ENCODE results near the gene TAX1BP1. TPM values are rescaled to one million over a fixed set of nuclear protein-coding genes. Genes with fewer than 3 reads are reported as not detected.

Gene TAX1BP1
- total RNA-seq, 1 donor: 112 TPM

GRCh38 chr7:27784399-27785053 is 44.6 kb downstream of the TAX1BP1 start:
- no peak overlapping the region for H2AFZ ChIP-seq (ENCODE audit: low read length)
- H4K20me1 ChIP-seq (ENCODE audit: insufficient read depth, low read length): peaks cover 5% of the 10 kb centered on the region
- TF ChIP-seq CTCF (IDR thresholded peaks at IDR 0.05; ENCODE audit: extremely low read depth, low read depth, low read length): peak; percentile 68
- H3K4me2 ChIP-seq (ENCODE audit: insufficient read depth, low read length): peak overlapping the region; percentile 26
- no peaks in the 10 kb centered on the region for H3K9me3 ChIP-seq (ENCODE audit: low read depth, low read length)
- H3K36me3 ChIP-seq (ENCODE audit: insufficient read depth, low read length): peaks cover 27% of the 10 kb centered on the region
- no peaks in the 10 kb centered on the region for H3K27me3 ChIP-seq (ENCODE audit: insufficient read depth, low read length)
- peaks cover 33% of the 10 kb centered on the region for H3K4me1 ChIP-seq (ENCODE audit: insufficient read depth, low read length)
- H3K79me2 ChIP-seq (ENCODE audit: insufficient read depth, low read length): peaks cover 15% of the 10 kb centered on the region
- DNase-seq (ENCODE audit: insufficient read length, low spot score, missing footprints): peak; percentile 57
- H3K4me3 ChIP-seq (ENCODE audit: insufficient read depth, low read length): no peak overlapping the region
- H3K27ac ChIP-seq (ENCODE audit: low read depth, low read length): peak overlapping the region; percentile 82

- Histone ChIP-seq H3K4me3 (ENCODE audit: insufficient read depth, low read length) (no peak overlapping the region), H3K27ac (ENCODE audit: low read depth, low read length) (no peak overlapping the region), H3K9me3 (ENCODE audit: low read depth, low read length) (no peaks in the 10 kb centered on the region), H3K4me2 (ENCODE audit: insufficient read depth, low read length) (no peak overlapping the region), H3K4me1 (ENCODE audit: insufficient read depth, low read length) (peaks cover 13% of the 10 kb centered on the region), H3K36me3 (ENCODE audit: insufficient read depth, low read length) (peaks cover 39% of the 10 kb centered on the region), H3K27me3 (ENCODE audit: insufficient read depth, low read length) (no peaks in the 10 kb centered on the region), H4K20me1 (ENCODE audit: insufficient read depth, low read length) (peaks cover 5% of the 10 kb centered on the region), H2AFZ (ENCODE audit: low read length) (no peak overlapping the region), H3K79me2 (ENCODE audit: insufficient read depth, low read length) (peaks cover 6% of the 10 kb centered on the region)
- no peak for DNase-seq (ENCODE audit: insufficient read length, low spot score, missing footprints)
- no peak for TF ChIP-seq CTCF (IDR thresholded peaks at IDR 0.05; ENCODE audit: extremely low read depth, low read depth, low read length)
Observed at GRCh38 chr7:27788437-27788836, 48.5 kb downstream of the TAX1BP1 start.

- Histone ChIP-seq H3K27ac (ENCODE audit: low read depth, low read length) (no peak overlapping the region), H3K9me3 (ENCODE audit: low read depth, low read length) (no peaks in the 10 kb centered on the region), H3K27me3 (ENCODE audit: insufficient read depth, low read length) (no peaks in the 10 kb centered on the region), H2AFZ (ENCODE audit: low read length) (no peak overlapping the region), H3K4me2 (ENCODE audit: insufficient read depth, low read length) (no peak overlapping the region), H3K4me3 (ENCODE audit: insufficient read depth, low read length) (no peak overlapping the region), H3K4me1 (ENCODE audit: insufficient read depth, low read length) (no peaks in the 10 kb centered on the region), H4K20me1 (ENCODE audit: insufficient read depth, low read length) (no peaks in the 10 kb centered on the region), H3K36me3 (ENCODE audit: insufficient read depth, low read length) (peaks cover 33% of the 10 kb centered on the region), H3K79me2 (ENCODE audit: insufficient read depth, low read length) (peaks cover under 1% of the 10 kb centered on the region)
- no peak for DNase-seq (ENCODE audit: insufficient read length, low spot score, missing footprints)
- no peak for TF ChIP-seq CTCF (IDR thresholded peaks at IDR 0.05; ENCODE audit: extremely low read depth, low read depth, low read length)
Observed at GRCh38 chr7:27793780-27794179, 53.8 kb downstream of the TAX1BP1 start.

- Histone ChIP-seq H3K4me3 (ENCODE audit: insufficient read depth, low read length) (no peak overlapping the region), H3K27me3 (ENCODE audit: insufficient read depth, low read length) (no peaks in the 10 kb centered on the region), H3K27ac (ENCODE audit: low read depth, low read length) (no peak overlapping the region), H3K4me2 (ENCODE audit: insufficient read depth, low read length) (no peak overlapping the region), H3K36me3 (ENCODE audit: insufficient read depth, low read length) (peaks cover 30% of the 10 kb centered on the region), H3K9me3 (ENCODE audit: low read depth, low read length) (no peaks in the 10 kb centered on the region), H4K20me1 (ENCODE audit: insufficient read depth, low read length) (no peaks in the 10 kb centered on the region), H3K79me2 (ENCODE audit: insufficient read depth, low read length) (no peaks in the 10 kb centered on the region), H3K4me1 (ENCODE audit: insufficient read depth, low read length) (no peaks in the 10 kb centered on the region), H2AFZ (ENCODE audit: low read length) (no peak overlapping the region)
- no peak for TF ChIP-seq CTCF (IDR thresholded peaks at IDR 0.05; ENCODE audit: extremely low read depth, low read depth, low read length)
- DNase-seq (ENCODE audit: insufficient read length, low spot score, missing footprints): no peak
Observed at GRCh38 chr7:27795977-27796376, 56.0 kb downstream of the TAX1BP1 start.

Data from osteoblast (primary cell).